ENCODE measurements around the gene NIP7. TPM values are rescaled to one million over a fixed set of nuclear protein-coding genes. Genes with fewer than 3 reads are reported as not detected.
A peak's percentile ranks its signal among the peaks of the same experiment; 100 is the strongest.

Gene NIP7
- total and polyA plus RNA-seq, 8 donors, result 17.4 to 35.5 (median 29.3) TPM

- Histone ChIP-seq H3K4me1 (peaks cover 23 to 39% of the 10 kb centered on the region in 2 donors), H3K4me3 (peak overlapping the region; percentile 80 to 95), H3K27me3 (no peaks in the 10 kb centered on the region), H3K9me3 (no peaks in the 10 kb centered on the region), H3K27ac (peak overlapping the region; percentile 83 to 97), H3K36me3 (peaks cover 0 to 57% of the 10 kb centered on the region in 2 donors)
- intact Hi-C loops (cut with DNase I), result no loop called here
- TF ChIP-seq CTCF (IDR thresholded peaks at IDR 0.05), result no peak
- DNase-seq (no peak), ATAC-seq (no peak)
Measured at GRCh38 chr16:69340095-69340644, 598 bp downstream of the NIP7 start.

- TF ChIP-seq CTCF (IDR thresholded peaks at IDR 0.05), result no peak
- H3K36me3 ChIP-seq, result peaks cover 0 to 50% of the 10 kb centered on the region in 2 donors
- no peak overlapping the region for H3K4me3 ChIP-seq
- no peak overlapping the region for H3K27ac ChIP-seq
- ATAC-seq (no peak), DNase-seq (no peak)
- peaks cover 11 to 29% of the 10 kb centered on the region in 2 donors for H3K4me1 ChIP-seq
- H3K27me3 ChIP-seq, result no peaks in the 10 kb centered on the region
- intact Hi-C loops (cut with DNase I), result no loop called here
- H3K9me3 ChIP-seq, result no peaks in the 10 kb centered on the region
Measured at GRCh38 chr16:69344171-69344570, 4.6 kb downstream of the NIP7 start.

GRCh38 chr16:69345923-69346322, 6.4 kb downstream of the NIP7 start:
- intact Hi-C loops (cut with DNase I), result no loop called here

GRCh38 chr16:69346683-69347082, 7.1 kb downstream of the NIP7 start:
- DNase-seq (no peak), ATAC-seq (no peak)
- TF ChIP-seq CTCF (IDR thresholded peaks at IDR 0.05), result no peak
- Histone ChIP-seq H3K27me3 (no peaks in the 10 kb centered on the region), H3K9me3 (no peaks in the 10 kb centered on the region), H3K36me3 (peaks cover 0 to 56% of the 10 kb centered on the region in 2 donors), H3K27ac (no peak overlapping the region), H3K4me3 (no peak overlapping the region), H3K4me1 (peaks cover 0 to 15% of the 10 kb centered on the region in 2 donors)
- intact Hi-C loops (cut with DNase I), result no loop called here

More at GRCh38 chr16:69345923-69346322, 6.4 kb downstream of the NIP7 start:
- no peaks in the 10 kb centered on the region for H3K9me3 ChIP-seq
- ATAC-seq (no peak), DNase-seq (no peak)
- no peaks in the 10 kb centered on the region for H3K27me3 ChIP-seq
- H3K4me3 ChIP-seq, result no peak overlapping the region
- no peak overlapping the region for H3K27ac ChIP-seq
- peaks cover 2 to 21% of the 10 kb centered on the region in 2 donors for H3K4me1 ChIP-seq
- H3K36me3 ChIP-seq, result peaks cover 0 to 59% of the 10 kb centered on the region in 2 donors
- TF ChIP-seq CTCF (IDR thresholded peaks at IDR 0.05), result no peak

GRCh38 chr16:69348222-69348621, 8.7 kb downstream of the NIP7 start:
- Histone ChIP-seq H3K9me3 (no peaks in the 10 kb centered on the region), H3K27ac (no peak overlapping the region), H3K36me3 (peaks cover 0 to 52% of the 10 kb centered on the region in 2 donors), H3K4me1 (peaks cover 0 to 9% of the 10 kb centered on the region in 2 donors), H3K4me3 (no peak overlapping the region), H3K27me3 (no peaks in the 10 kb centered on the region)
- TF ChIP-seq CTCF (IDR thresholded peaks at IDR 0.05), result no peak
- no peak for ATAC-seq
- no peak for DNase-seq
- intact Hi-C loops (cut with DNase I), result no loop called here
